ENCODE results near the gene FAM3B.
"Not testable (repeated sequence)": the region's sequence is repeated elsewhere in the genome, so short reads cannot be mapped to it uniquely, and the experiment has no call there.

Gene FAM3B

DNA sequence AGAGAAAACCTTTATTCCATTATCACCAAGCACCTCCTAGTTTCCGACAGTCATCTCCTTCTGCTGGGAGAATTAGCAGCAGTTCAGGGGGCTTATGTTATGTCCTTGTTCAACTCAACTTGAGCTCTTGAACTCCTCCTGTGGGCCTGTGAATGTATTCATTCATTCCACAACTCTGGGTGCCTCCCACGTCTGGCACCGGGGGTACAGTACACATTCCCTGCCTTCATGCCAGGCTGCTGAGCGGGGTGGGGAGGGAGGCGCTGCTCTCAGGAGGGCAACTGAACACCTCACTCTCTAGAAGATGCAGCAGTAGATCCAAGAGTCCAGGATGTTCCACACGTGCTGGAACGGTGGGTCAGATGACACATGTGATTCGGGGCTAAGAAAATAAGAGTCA is 40.9 kb downstream of the FAM3B start:
- no peak for DNase-seq

- DNase-seq = no peak
These were observed 41.9 kb downstream of the FAM3B start for GRCh38 chr21:41358193-41359166.

- DNase-seq = no peak
These were observed 42.7 kb downstream of the FAM3B start for GRCh38 chr21:41359286-41359685.

DNA sequence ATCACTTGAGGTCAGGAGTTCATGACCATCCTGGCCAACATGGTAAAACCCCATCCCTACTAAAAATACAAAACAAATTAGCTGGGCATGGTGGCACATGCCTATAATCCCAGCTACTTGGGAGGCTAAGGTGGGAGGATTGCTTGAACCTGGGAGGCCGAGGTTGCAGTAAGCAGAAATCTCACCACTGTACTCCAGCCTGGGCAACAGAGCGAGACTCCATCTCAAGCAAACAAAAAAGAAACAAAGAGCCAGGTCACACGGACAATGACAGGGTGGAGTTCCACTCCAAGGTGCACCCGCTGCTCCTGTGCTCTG is 43.1 kb downstream of the FAM3B start:
- not testable (repeated sequence) for DNase-seq

DNA sequence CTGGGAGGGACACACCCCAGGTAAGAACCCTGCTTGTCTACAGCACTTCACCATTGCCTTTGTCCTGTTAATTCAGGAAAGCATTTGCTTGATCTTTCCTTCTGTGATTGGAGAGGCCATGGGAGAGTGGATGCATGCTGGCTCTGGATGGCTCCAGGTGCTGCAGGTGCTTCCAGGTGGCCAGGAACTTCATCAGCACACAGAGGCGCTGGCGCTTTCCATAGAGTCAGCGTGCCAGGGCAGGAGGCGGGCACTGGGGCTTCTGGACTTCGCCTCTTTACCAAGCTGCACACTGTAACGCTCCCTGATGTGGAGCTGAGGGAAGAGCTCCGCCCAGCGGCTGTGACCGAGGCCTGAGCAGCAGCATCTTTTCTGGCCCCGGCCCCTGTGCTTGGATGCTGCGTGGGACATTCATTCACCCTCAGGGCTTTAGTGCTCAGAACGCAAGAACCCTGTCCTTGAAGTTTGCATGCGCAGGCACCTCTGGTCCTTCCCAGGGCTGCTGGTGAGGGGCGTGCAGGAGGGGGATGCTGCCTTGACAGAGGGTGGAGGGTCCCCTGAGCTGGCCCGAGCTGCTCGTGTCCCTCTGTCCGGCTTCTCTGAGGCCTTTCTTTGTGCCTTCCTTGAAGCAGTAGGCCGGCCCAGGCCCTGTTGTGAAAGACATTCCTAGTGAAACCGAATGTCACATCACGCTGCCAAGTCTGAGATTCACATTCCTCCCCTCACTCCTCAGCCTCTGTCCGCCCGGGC is 43.6 kb downstream of the FAM3B start:
- no peak for DNase-seq

DNA sequence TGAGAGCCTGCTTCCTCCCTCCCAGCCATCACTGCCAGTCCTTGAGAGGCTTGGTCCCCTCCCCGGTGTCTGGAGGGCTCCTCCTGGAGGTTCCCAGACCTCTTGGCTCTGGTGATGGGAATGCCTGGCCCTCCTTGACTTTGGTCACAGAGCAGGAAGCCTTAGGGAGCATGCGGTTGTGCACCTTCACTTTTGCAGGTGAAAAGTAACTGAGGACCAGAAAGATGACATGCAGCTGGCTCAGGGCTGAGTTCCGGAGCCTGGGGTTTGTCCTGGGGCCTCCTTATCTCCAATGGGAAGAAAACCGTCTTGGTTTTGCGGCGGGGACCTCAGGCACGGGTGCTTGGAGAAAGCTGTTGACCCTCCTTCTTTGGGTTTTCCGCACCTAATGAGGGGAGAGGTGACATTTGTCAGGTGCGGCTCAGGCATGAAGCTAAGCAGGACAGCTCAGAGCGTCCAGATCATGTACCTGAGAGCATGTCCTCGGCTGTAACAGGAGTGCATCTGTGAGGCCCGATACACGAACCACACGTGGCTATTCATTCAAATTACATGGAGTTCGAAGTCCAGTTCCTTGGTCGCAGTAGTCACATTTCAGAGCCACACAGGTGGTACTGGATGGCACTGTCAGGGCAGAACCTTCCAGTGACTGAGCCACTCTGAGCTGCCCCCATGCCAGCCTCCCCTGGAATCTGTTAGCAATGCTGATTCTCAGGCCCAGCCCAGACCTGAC is 44.6 kb downstream of the FAM3B start:
- DNase-seq = no peak

DNA sequence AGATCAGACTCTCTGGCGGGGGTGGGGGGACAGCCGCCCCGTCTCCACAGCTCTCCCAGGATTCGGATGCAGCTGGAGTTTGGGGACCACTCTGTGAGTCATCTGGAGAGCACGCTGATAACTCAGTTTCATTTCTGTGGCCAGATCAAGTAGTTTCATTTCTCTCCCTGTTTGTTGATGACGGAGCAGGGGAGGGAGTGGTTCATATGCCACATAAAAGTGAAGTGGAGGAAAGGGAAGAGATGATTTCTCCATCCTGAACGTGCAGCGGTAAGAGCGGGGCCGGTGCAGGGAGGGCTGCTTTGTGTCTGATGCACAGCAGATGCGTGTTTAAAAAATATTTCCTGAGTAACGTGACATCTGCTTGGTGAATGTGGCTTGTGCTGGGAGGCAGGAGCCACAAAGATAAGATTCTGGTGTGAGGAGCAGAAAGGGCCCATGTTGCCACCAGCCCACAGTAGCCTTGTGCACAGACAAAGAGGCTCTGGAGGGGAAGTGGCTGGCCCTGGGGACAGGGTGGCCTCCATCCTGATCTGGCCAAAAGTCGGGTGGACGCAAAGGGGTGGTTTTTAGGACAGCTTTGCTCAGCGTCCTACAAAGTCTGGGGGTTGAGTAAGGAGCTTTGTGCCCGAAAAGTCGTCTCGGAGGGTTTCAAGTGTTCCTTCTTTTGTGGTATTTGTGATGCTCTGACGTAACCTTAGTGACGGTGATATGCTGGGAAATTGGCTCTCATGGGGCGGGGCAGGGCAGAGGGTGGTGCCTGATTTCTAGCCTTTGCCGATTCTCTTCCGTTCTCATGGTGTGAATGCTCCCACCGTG is 45.4 kb downstream of the FAM3B start, which contains the start of gene MX2:
Gene MX2 (plus strand): TSS at position 242 of the 819 bp plus-strand sequence. CDS start 14,880 bp downstream, outside the sequence.
- DNase-seq = no peak

DNA sequence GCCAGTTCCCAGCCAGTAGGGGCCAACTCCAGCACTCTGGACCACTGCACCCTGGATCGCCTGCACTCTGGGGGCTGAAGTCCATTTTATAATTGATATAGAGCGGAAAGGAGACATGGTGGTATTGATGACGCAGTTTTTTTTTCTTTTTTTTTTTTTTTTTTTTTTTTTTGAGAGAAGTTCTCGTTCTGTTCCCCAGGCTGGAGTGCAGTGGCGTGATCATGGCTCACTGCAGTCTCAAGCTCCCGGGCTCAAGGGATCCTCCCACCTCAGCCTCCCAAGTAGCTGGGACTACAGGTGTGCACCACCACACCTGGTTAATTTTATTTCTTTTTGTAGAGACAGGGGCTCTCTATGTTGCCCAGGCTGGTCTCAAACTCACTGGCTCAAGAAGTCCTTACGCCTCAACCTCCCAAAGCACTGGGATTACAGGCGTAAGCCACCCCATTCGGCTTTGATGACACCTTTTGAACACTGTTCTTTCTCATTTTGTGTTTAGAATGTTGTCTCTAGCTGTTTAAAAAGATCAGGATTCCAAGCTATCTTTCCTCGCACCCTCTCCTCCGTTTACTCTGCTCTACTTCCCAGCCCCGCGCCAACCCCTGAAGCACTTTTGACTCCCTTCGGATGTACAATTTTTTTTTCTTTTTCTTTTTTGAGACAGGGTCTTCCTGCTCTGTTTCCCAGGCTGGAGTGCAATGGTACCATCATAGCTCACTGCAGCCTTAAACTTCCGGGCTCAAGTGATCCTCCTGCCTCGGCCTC is 46.2 kb downstream of the FAM3B start:
- no peak for DNase-seq

- DNase-seq = no peak
These were observed 47.0 kb downstream of the FAM3B start for GRCh38 chr21:41363370-41364270.

GRCh38 chr21:41364308-41364707 is 47.7 kb downstream of the FAM3B start:
- DNase-seq = no peak

- no peak for DNase-seq
These were observed 48.9 kb downstream of the FAM3B start for GRCh38 chr21:41365377-41366107.

DNA sequence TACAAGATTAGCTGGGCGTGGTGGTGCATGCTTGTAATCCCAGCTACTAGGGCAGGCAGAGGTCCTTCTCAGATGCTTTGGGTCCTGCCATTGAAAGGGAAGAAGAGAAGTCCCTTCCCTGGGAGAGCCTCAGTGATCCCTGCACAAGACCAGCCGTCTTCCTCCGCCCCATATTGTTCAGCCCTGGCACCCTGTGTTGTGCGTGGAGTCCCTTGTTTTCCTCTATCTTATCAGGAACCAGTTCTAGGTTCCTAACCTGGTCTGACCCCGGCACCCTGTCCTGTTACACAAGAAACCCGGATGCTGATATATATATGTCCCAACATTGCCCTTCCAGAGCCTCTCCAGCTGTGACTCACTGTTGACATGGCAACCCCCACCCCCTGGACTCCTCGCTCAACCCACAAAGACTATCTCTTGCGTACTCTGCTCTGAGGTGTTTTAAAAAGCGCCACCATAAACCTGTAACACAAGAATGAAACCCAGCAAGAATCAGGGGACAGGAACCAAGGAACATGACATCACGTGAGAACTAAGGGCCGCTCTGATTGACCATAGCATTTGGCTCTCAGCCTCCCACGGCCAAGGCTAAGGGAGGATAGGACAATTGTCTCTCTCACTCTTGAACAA is 50.0 kb downstream of the FAM3B start:
- no peak for DNase-seq

GRCh38 chr21:41367301-41367944 is 50.8 kb downstream of the FAM3B start:
- no peak for DNase-seq

DNA sequence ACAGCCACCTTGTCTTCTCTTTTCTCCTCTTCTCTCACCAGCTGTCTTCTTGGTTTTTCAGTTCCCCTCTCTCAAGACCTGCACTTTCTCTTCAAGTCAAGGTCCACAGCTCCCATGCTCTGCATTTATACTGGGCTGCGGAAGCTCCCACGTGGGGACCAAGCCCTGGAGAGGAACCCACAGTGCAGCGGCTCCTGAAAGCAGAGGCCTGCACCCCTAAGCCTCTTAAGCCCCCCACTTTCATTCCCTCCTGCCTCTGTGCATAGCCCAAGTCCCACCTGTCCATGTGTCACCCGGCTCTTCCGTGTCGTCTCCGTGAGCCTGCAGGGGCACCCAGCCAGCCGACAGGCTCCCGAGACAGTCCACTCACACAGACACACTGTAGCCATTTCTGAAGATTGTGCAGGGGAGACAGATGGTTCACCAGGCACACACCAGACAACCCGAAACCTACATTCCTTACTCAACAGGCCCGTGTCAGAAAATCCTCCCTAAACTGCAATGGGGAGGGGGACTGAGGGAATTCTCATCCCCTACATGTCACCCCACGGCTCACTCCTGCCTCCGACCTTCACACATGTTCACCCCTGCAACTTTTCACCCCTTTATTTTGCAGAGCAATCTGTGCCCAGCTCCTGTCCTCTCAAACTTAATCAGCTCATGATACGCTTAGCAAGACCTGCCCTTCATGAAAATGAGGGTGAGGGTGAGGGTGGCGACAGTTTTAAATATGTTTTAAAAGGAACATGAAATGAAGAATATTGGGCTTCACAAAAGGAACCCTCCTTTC is 51.5 kb downstream of the FAM3B start:
- no peak for DNase-seq

- DNase-seq = no peak
These were observed 52.1 kb downstream of the FAM3B start for GRCh38 chr21:41368735-41369104.

GRCh38 chr21:41369105-41369919 is 52.7 kb downstream of the FAM3B start:
- DNase-seq = no peak
